HepG2 (cell line): ENCODE results near the gene NUDT2. TPM values are rescaled to one million over a fixed set of nuclear protein-coding genes. Genes with fewer than 3 reads are reported as not detected.
A peak's percentile ranks its signal among the peaks of the same experiment; 100 is the strongest.

ENCODE experiments used
- ATAC-seq: fragments of 200-7000 bp; cut with Tn5 transposase; 3 replicates; pipeline ENCODE4 v1.9.1; 2020; ENCODE audit warnings: mild to moderate bottlenecking, moderate library complexity
- BruUV-seq: library from RNA; stranded (reverse); fragments of 400-500 nt; replicated peaks from 2 replicates; lab custom pipeline; 2021; lab: Mats Ljungman, UMichigan
- CTCF ChIA-PET: fragments of 300-600 bp; formaldehyde crosslinking; extraction: SDS; loops from one replicate; lab custom pipeline; 2021; ENCODE audit warnings: low total read pairs, inconsistent platforms, low intra/inter-chr PET ratio; lab: Yijun Ruan, JAX
- POLR2A ChIA-PET: fragments of 350-600 bp; sonication (Branson Sonifier 250); formaldehyde crosslinking; loops from one replicate; lab custom pipeline; 2020; ENCODE audit warnings: antibody characterized with exemption, inconsistent platforms; lab: Yijun Ruan, JAX
- DNase-seq: peaks from one replicate; pipeline ENCODE4 v3.0.0-alpha.2; 2015; ENCODE audit warnings: low spot score
- FAIRE-seq: peaks from 3 replicates; lab custom pipeline; 2011; peaks lifted over from hg19 to GRCh38; lab: Jason Lieb, UNC
- H2AFZ ChIP-seq: one replicate; pipeline ENCODE4 v1.6.1; 2011; ENCODE audit warnings: low read length, inconsistent platforms
- H3K27ac ChIP-seq: fragments of 300-600 bp; 3 replicates; pipeline ENCODE4 v1.8.0; 2011; ENCODE audit warnings: mixed run types, mild to moderate bottlenecking, mixed read lengths, low read length, inconsistent platforms; ENCODE audit not compliant: insufficient read depth; ENCODE audit errors: extremely low read length
- H3K27me3 ChIP-seq, 2 experiments: fragments of 200-600 bp in 1 of 2; 2 replicates in 1 of 2; 3 replicates in 1 of 2; pipeline versions ENCODE4 v1.6.0 to v1.8.0; 2011; ENCODE audit warnings: low read length in 2 of 2, mild to moderate bottlenecking in 2 of 2, moderate library complexity in 2 of 2, inconsistent platforms in 1 of 2; ENCODE audit not compliant: insufficient read depth in 2 of 2, control insufficient read depth in 1 of 2
- H3K36me3 ChIP-seq, 2 experiments: fragments of 200-600 bp in 1 of 2; replicated peaks in 1 of 2; 2 replicates in 1 of 2; 3 replicates in 1 of 2; pipeline versions ENCODE4 v1.5.1 to v1.8.0; 2011; ENCODE audit warnings: low read length in 2 of 2, inconsistent platforms in 1 of 2; ENCODE audit not compliant: insufficient read depth in 2 of 2, control insufficient read depth in 1 of 2
- H3K4me1 ChIP-seq: 2 replicates; pipeline ENCODE4 v1.5.1; 2012; ENCODE audit warnings: low read length, inconsistent platforms; ENCODE audit not compliant: insufficient read depth
- H3K4me2 ChIP-seq: 2 replicates; pipeline ENCODE4 v1.6.0; 2011; ENCODE audit warnings: low read depth, low read length, inconsistent platforms
- H3K4me3 ChIP-seq, 3 experiments: fragments of 200-600 bp in 1 of 3; sonication (generic), shearing (Covaris generic) in 1 of 3; replicated peaks in 1 of 3; 2 replicates each; pipeline ENCODE4 v1.5.1; 2011 to 2016; ENCODE audit warnings: low read length in 3 of 3, inconsistent platforms in 2 of 3, low read depth in 2 of 3, mild to moderate bottlenecking in 2 of 3, control low read depth in 1 of 3, mixed read lengths in 1 of 3; ENCODE audit not compliant: insufficient read depth in 1 of 3
- H3K79me2 ChIP-seq: one replicate; pipeline ENCODE4 v1.6.1; 2011; ENCODE audit warnings: low read length, inconsistent platforms; ENCODE audit not compliant: insufficient read depth
- H3K9ac ChIP-seq: 2 replicates; pipeline ENCODE4 v1.6.0; 2011; ENCODE audit warnings: mild to moderate bottlenecking, low read depth, low read length, inconsistent platforms; ENCODE audit not compliant: insufficient read depth
- H3K9me3 ChIP-seq: 2 replicates; pipeline ENCODE4 v1.5.1; 2012; ENCODE audit warnings: mild to moderate bottlenecking, low read length
- H4K20me1 ChIP-seq: 2 replicates; pipeline ENCODE4 v1.6.0; 2011; ENCODE audit warnings: inconsistent platforms, mild to moderate bottlenecking, low read length, moderate library complexity; ENCODE audit not compliant: insufficient read depth
- AGO2 ChIP-seq: fragments of 200-400 bp; formaldehyde crosslinking; optimal IDR thresholded peaks from 2 replicates; pipeline ENCODE3; 2017; ENCODE audit warnings: mild to moderate bottlenecking, low read depth, low read length, moderate library complexity
- HOXA3 ChIP-seq: sonication (generic); formaldehyde crosslinking; IDR thresholded peaks from 2 replicates; pipeline ENCODE4 v1.5.0; 2020; ENCODE audit warnings: missing genetic modification reagents
- KMT2A ChIP-seq: sonication (generic); formaldehyde crosslinking; IDR thresholded peaks from 2 replicates; pipeline ENCODE4 v1.4.0; 2020; ENCODE audit warnings: missing genetic modification reagents
- RBFOX2 ChIP-seq: fragments of 200-400 bp; formaldehyde crosslinking; IDR thresholded peaks from 2 replicates; pipeline ENCODE4 v1.6.1; 2017; ENCODE audit warnings: low read depth, mild to moderate bottlenecking, low read length
- ZBTB38 ChIP-seq: sonication (generic); formaldehyde crosslinking; IDR thresholded peaks from 2 replicates; pipeline ENCODE4 v1.5.1; 2020; ENCODE audit warnings: mild to moderate bottlenecking, missing genetic modification reagents
- WGBS: methylation state at CpG from one replicate; pipeline ENCODE4 v1.1.6; 2017; ENCODE audit warnings: low lambda C conversion rate; 5-methylcytosine and 5-hydroxymethylcytosine counted together
- in situ Hi-C: cut with HindIII; loops from 2 replicates; pipeline ENCODE4 v1.10.0; 2017; ENCODE audit warnings: low pct_unique_long_range_greater_than_20kb; ENCODE audit not compliant: extremely low pct_ligation_motif_present
- intact Hi-C: fragments of 100-400 bp; cut with micrococcal nuclease; formaldehyde crosslinking; loops from one replicate; pipeline ENCODE4 v1.10.0; 2022; ENCODE audit not compliant: unreplicated experiment
- polyA plus RNA-seq, 8 experiments: library from polyadenylated mRNA; depleted of rRNA in 3 of 8; stranded (reverse) in 7 of 8; unstranded in 1 of 8; fragments of >200 nt; fragmentation: Illumina TruSeq in 4 of 8; extraction: Trizol in 4 of 8; gene quantifications; 2 replicates each; pipeline versions ENCODE4 v1.2.1 to v1.2.3, GENCODE V29; 2011 to 2016; ENCODE audit warnings: low read depth in 4 of 8, missing spikeins in 1 of 8, mixed read lengths in 1 of 8; ENCODE audit not compliant: insufficient read depth in 1 of 8
- total RNA-seq, 5 experiments: library from RNA; depleted of rRNA; stranded (reverse); fragments of >200 nt; fragmentation: Illumina TruSeq; extraction: Trizol; gene quantifications; 2 replicates each; pipeline ENCODE4 v1.2.3, GENCODE V29; 2016; ENCODE audit warnings: low read depth in 1 of 5
- TF ChIP-seq, protein P1 (sequence below): sonication (generic); formaldehyde crosslinking; IDR thresholded peaks from 2 replicates; pipeline ENCODE4 v1.4.0; 2020; ENCODE audit warnings: missing genetic modification reagents

The NUDT2 gene
- total and polyA plus RNA-seq, 2 of the 13 experiments (the other 11 are each of a cell fraction or from before 2014, with no cell fraction given), result 19.9 to 24.6 TPM

- in situ Hi-C loops (no loop called here), intact Hi-C loops (no loop called here)
- FAIRE-seq (no peak), DNase-seq (no peak), ATAC-seq (no peak)
- no peak overlapping the region for H3K9ac ChIP-seq
- 97% methylated on average over 22 of the region's 41 CpGs for WGBS
- H3K4me3 ChIP-seq, result no peak overlapping the region
- TF ChIP-seq KMT2A (CRISPR knock-in tag) (no peak), RBFOX2 (peak; percentile 22; the same call in 1 of the 2 replicates), AGO2 (peak; percentile 7), ZBTB38 (CRISPR knock-in tag) (peak; percentile 55), HOXA3 (peak; percentile 54)
- TF ChIP-seq, protein P1, sequence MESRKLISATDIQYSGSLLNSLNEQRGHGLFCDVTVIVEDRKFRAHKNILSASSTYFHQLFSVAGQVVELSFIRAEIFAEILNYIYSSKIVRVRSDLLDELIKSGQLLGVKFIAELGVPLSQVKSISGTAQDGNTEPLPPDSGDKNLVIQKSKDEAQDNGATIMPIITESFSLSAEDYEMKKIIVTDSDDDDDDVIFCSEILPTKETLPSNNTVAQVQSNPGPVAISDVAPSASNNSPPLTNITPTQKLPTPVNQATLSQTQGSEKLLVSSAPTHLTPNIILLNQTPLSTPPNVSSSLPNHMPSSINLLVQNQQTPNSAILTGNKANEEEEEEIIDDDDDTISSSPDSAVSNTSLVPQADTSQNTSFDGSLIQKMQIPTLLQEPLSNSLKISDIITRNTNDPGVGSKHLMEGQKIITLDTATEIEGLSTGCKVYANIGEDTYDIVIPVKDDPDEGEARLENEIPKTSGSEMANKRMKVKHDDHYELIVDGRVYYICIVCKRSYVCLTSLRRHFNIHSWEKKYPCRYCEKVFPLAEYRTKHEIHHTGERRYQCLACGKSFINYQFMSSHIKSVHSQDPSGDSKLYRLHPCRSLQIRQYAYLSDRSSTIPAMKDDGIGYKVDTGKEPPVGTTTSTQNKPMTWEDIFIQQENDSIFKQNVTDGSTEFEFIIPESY (CRISPR knock-in tag), result peak; percentile 92
- H2AFZ ChIP-seq, result no peak overlapping the region
- peaks cover 22% of the 10 kb centered on the region for H3K79me2 ChIP-seq
- ChIA-PET POLR2A (interaction anchor here (9.2 kb wide), 1 partner anchor 37 kb away, joined by 162 read pairs; no protein-coding TSS in a partner anchor), CTCF (no interaction called here)
- peaks cover 6% of the 10 kb centered on the region; the same call in 1 of the 2 replicates for H3K9me3 ChIP-seq
- H3K27ac ChIP-seq, result peak overlapping the region; percentile 18
- no peaks in the 10 kb centered on the region; a peak in 1 of 5 replicates for H3K27me3 ChIP-seq
- no peaks in the 10 kb centered on the region for H4K20me1 ChIP-seq
- BruUV-seq, result no TSS peak
- H3K4me2 ChIP-seq, result no peak overlapping the region
- H3K36me3 ChIP-seq, result peaks cover 22 to 33% of the 10 kb centered on the region in 2 experiments
- peaks cover 25% of the 10 kb centered on the region for H3K4me1 ChIP-seq
Measured at GRCh38 chr9:34372467-34373011, 43.2 kb downstream of the NUDT2 start.
